Posterior vena cava (tissue), 2 donors: Measurements from ENCODE around the gene HPGDS. TPM values are rescaled to one million over a fixed set of nuclear protein-coding genes. Genes with fewer than 3 reads are reported as not detected.
"Not testable (repeated sequence)": the region's sequence is repeated elsewhere in the genome, so short reads cannot be mapped to it uniquely, and the experiment has no call there.

Experiments used
- DNase-seq: peaks from one replicate; pipeline ENCODE4 v3.0.0-alpha.2; 2020; ENCODE audit warnings: low spot score
- intact Hi-C, 2 donors: fragments of 100-400 bp; cut with DNase I; formaldehyde crosslinking; loops; one replicate each; pipeline versions ENCODE4 v1.14.1 to v1.14.2; 2022 to 2023
- long read RNA-seq, 2 donors: library from polyadenylated mRNA; unstranded; transcript quantifications; one replicate each; pipeline ENCODE4 v2.0.0, GENCODE V29; 2020 to 2021
- total RNA-seq, 2 donors: library from RNA; stranded (reverse); fragmentation: NEBNext Ultra II Directional; extraction: Animal tissue kit (Norgen Biotek cat#: 25700); gene quantifications; one replicate each; pipeline ENCODE4 v1.2.1, GENCODE V29; 2021
- donor health status: DM: yes; HTN: yes; CAD: no.
- donor health status: DM: yes; HTN: yes; CAD: no.

HPGDS gene
- 1 to 10 TPM; 2.5 to 7.5 TPM for total RNA-seq
- long read RNA-seq, donor 1, partial matches to known transcripts, result 0 of 3 reads
- long read RNA-seq, donor 1, other reads (novel, unspliced or antisense), result 0 of 3 reads
- long read RNA-seq, donor 2, partial matches to known transcripts, result 0 of 3 reads
- long read RNA-seq, donor 2, other reads (novel, unspliced or antisense), result 0 of 3 reads

GRCh38 chr4:94342694-94343093 lies at the start of gene HPGDS:
Gene HPGDS (minus strand): TSS chr4:94342836. CDS start chr4:94334629, 8,207 bp downstream.
- no peak for DNase-seq
- intact Hi-C loops, result no loop called here

GRCh38 chr4:94390804-94391410 lies 48.3 kb upstream of the HPGDS start:
- DNase-seq, result no peak

GRCh38 chr4:94389595-94390267 lies 47.1 kb upstream of the HPGDS start:
- intact Hi-C loops, result no loop called here
- DNase-seq, result no peak

More at GRCh38 chr4:94390804-94391410, 48.3 kb upstream of the HPGDS start:
- intact Hi-C loops, result no loop called here

GRCh38 chr4:94387965-94388364 lies 45.3 kb upstream of the HPGDS start:
- DNase-seq, intact Hi-C loops: not testable (repeated sequence)

GRCh38 chr4:94385452-94385851 lies 42.8 kb upstream of the HPGDS start:
- DNase-seq, intact Hi-C loops: not testable (repeated sequence)

GRCh38 chr4:94382891-94383290 lies 40.3 kb upstream of the HPGDS start:
- intact Hi-C loops, DNase-seq: not testable (repeated sequence)

GRCh38 chr4:94378047-94378446 lies 35.4 kb upstream of the HPGDS start:
- intact Hi-C loops, result no loop called here
- no peak for DNase-seq

GRCh38 chr4:94377294-94377693 lies 34.7 kb upstream of the HPGDS start:
- intact Hi-C loops, result no loop called here

GRCh38 chr4:94375364-94375763 lies 32.7 kb upstream of the HPGDS start:
- intact Hi-C loops, result no loop called here
- DNase-seq, result no peak

More at GRCh38 chr4:94377294-94377693, 34.7 kb upstream of the HPGDS start:
- no peak for DNase-seq

- no peak for DNase-seq
- intact Hi-C loops, result no loop called here
Observed at GRCh38 chr4:94373752-94374151, 31.1 kb upstream of the HPGDS start.

GRCh38 chr4:94372991-94373390 lies 30.4 kb upstream of the HPGDS start:
- intact Hi-C loops, result no loop called here
- no peak for DNase-seq

- no peak for DNase-seq
- intact Hi-C loops, result no loop called here
Observed at GRCh38 chr4:94372228-94372978, 29.8 kb upstream of the HPGDS start.

- intact Hi-C loops, result no loop called here
- DNase-seq, result no peak
Observed at GRCh38 chr4:94371290-94371689, 28.7 kb upstream of the HPGDS start.

GRCh38 chr4:94370533-94371254 lies 28.1 kb upstream of the HPGDS start:
- intact Hi-C loops, result no loop called here
- no peak for DNase-seq

GRCh38 chr4:94369046-94369445 lies 26.4 kb upstream of the HPGDS start:
- intact Hi-C loops, result no loop called here
- no peak for DNase-seq

- intact Hi-C loops, result no loop called here
- DNase-seq, result no peak
Observed at GRCh38 chr4:94368459-94368858, 25.8 kb upstream of the HPGDS start.

GRCh38 chr4:94365304-94365703 lies 22.7 kb upstream of the HPGDS start:
- no peak for DNase-seq
- intact Hi-C loops, result no loop called here

- intact Hi-C loops, result no loop called here
- no peak for DNase-seq
Observed at GRCh38 chr4:94364527-94364926, 21.9 kb upstream of the HPGDS start.

GRCh38 chr4:94363136-94363655 lies 20.6 kb upstream of the HPGDS start:
- intact Hi-C loops, result no loop called here
- DNase-seq, result no peak
